Uterus (tissue), 2 donors: ENCODE measurements around the gene FKBP5.

Source experiments
- POLR2A ChIP-seq, 2 donors: fragments of 450-650 bp; IDR thresholded peaks; one replicate each; pipeline ENCODE4 v1.6.1; 2016; ENCODE audit warnings: antibody characterized with exemption in 2 of 2, mild to moderate bottlenecking in 1 of 2, moderate library complexity in 1 of 2
- TF ChIP-seq, protein P1 (sequence below), 4 experiments: fragments of 200-600 bp in 2 of 4; fragments of 450-650 bp in 2 of 4; sonication (generic) in 2 of 4; IDR thresholded peaks; one replicate each; pipeline ENCODE4 v1.5.1; 2016 to 2019; ENCODE audit warnings: antibody characterized with exemption in 4 of 4, mild to moderate bottlenecking in 2 of 4, moderate library complexity in 1 of 4

DNA sequence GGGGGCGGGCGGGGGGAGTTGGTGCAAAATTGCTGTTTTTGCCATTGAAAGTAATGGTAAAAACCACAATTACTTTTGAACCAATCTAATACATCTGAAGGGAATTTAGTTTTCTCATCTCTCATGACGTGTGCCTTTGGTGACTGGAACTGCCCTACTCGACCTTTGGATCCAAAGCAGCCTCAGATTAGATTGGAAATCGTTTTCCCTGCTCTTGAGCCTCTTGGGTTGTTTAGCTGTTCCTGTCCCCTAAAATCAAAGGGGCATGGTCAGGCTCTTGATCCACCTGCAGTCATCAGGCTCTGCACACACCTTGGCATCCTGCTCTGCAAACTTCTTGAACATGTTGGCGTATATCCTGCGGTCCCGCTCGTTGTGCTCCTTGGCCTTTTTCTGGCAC is 112.0 kb downstream of the FKBP5 start:
- TF ChIP-seq, protein P1, sequence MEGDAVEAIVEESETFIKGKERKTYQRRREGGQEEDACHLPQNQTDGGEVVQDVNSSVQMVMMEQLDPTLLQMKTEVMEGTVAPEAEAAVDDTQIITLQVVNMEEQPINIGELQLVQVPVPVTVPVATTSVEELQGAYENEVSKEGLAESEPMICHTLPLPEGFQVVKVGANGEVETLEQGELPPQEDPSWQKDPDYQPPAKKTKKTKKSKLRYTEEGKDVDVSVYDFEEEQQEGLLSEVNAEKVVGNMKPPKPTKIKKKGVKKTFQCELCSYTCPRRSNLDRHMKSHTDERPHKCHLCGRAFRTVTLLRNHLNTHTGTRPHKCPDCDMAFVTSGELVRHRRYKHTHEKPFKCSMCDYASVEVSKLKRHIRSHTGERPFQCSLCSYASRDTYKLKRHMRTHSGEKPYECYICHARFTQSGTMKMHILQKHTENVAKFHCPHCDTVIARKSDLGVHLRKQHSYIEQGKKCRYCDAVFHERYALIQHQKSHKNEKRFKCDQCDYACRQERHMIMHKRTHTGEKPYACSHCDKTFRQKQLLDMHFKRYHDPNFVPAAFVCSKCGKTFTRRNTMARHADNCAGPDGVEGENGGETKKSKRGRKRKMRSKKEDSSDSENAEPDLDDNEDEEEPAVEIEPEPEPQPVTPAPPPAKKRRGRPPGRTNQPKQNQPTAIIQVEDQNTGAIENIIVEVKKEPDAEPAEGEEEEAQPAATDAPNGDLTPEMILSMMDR (IDR thresholded peaks at IDR 0.05) = no peak
- no peak for TF ChIP-seq POLR2A (IDR thresholded peaks at IDR 0.05)
